HCT116 (cell line): ENCODE measurements around the gene COX7A2L. TPM values are rescaled to one million over a fixed set of nuclear protein-coding genes. Genes with fewer than 3 reads are reported as not detected.

ENCODE experiments used
- ATAC-seq: fragments of 200-7000 bp; cut with Tn5 transposase; 2 replicates; pipeline ENCODE4 v1.9.1; 2020; ENCODE audit warnings: mild to moderate bottlenecking, moderate library complexity
- BruUV-seq: library from RNA; stranded (reverse); fragments of 400-500 nt; replicated peaks from 2 replicates; lab custom pipeline; 2021; lab: Mats Ljungman, UMichigan
- CTCF ChIA-PET: fragments of 300-600 bp; sonication (Branson Sonifier 250); formaldehyde crosslinking; loops from one replicate; lab custom pipeline; 2021; ENCODE audit warnings: antibody characterized with exemption; lab: Charles Lee
- POLR2A ChIA-PET: fragments of 300-600, 350-600 bp; sonication (Branson Sonifier 250); formaldehyde crosslinking; loops from one replicate; lab custom pipeline; 2021; ENCODE audit warnings: antibody characterized with exemption; lab: Charles Lee
- RAD21 ChIA-PET, 2 experiments: fragments of 300-600 bp; sonication (Branson Sonifier 250); formaldehyde crosslinking; loops; one replicate each; lab custom pipeline; 2023; ENCODE audit warnings: low total read pairs in 2 of 2; ENCODE audit not compliant: uncharacterized antibody in 2 of 2, unreplicated experiment in 2 of 2, low non-redundant PET in 1 of 2; lab: Charles Lee
- DNase-seq: peaks from one replicate; pipeline ENCODE4 v3.0.0-alpha.2; 2010; ENCODE audit warnings: low read depth, low spot score
- H2AFZ ChIP-seq: fragments of 200-600 bp; shearing (Covaris generic), sonication (generic); 2 replicates; pipeline ENCODE4 v1.6.1; 2017; ENCODE audit warnings: low read depth, mixed run types, mixed read lengths, antibody characterized with exemption, low read length; ENCODE audit not compliant: poor library complexity, severe bottlenecking
- H3K27ac ChIP-seq: 2 replicates; pipeline ENCODE4 v1.5.1; 2012; ENCODE audit warnings: low read depth, low read length
- H3K27me3 ChIP-seq: fragments of 200-600 bp; sonication (generic); 2 replicates; pipeline ENCODE4 v1.6.1; 2016; ENCODE audit warnings: mixed run types, low read length, mixed read lengths; ENCODE audit not compliant: insufficient read depth
- H3K36me3 ChIP-seq, 2 experiments: fragments of 200-500 bp in 1 of 2; fragments of 200-600 bp in 1 of 2; sonication (Bioruptor generic) in 1 of 2; sonication (generic) in 1 of 2; 2 replicates each; pipeline versions ENCODE4 v1.5.1 to v1.6.1; 2014 to 2016; ENCODE audit warnings: low read length in 2 of 2, inconsistent platforms in 1 of 2, mixed read lengths in 1 of 2, mixed run types in 1 of 2; ENCODE audit not compliant: insufficient read depth in 2 of 2, control insufficient read depth in 1 of 2
- H3K4me1 ChIP-seq, 2 experiments: fragments of 200-600 bp in 1 of 2; sonication (generic) in 1 of 2; 2 replicates each; pipeline versions ENCODE4 v1.5.1 to v1.6.1; 2012 to 2017; ENCODE audit warnings: low read length in 2 of 2, inconsistent platforms in 1 of 2, mild to moderate bottlenecking in 1 of 2, mixed read lengths in 1 of 2, mixed run types in 1 of 2, moderate library complexity in 1 of 2; ENCODE audit not compliant: insufficient read depth in 2 of 2, control insufficient read depth in 1 of 2
- H3K4me2 ChIP-seq: fragments of 200-600 bp; sonication (generic); 2 replicates; pipeline ENCODE4 v1.6.1; 2017; ENCODE audit warnings: mixed run types, low read length, mixed read lengths
- H3K4me3 ChIP-seq, 2 experiments: fragments of 200-600 bp in 1 of 2; sonication (generic) in 1 of 2; replicated peaks in 1 of 2; 2 replicates each; pipeline ENCODE4 v1.5.1; 2011 to 2016; ENCODE audit warnings: low read length in 2 of 2, control low read depth in 1 of 2, low read depth in 1 of 2, mild to moderate bottlenecking in 1 of 2, mixed read lengths in 1 of 2, mixed run types in 1 of 2
- H3K79me2 ChIP-seq: fragments of 200-600 bp; sonication (generic); 2 replicates; pipeline ENCODE4 v1.6.1; 2017; ENCODE audit warnings: mild to moderate bottlenecking, mixed run types, low read length, moderate library complexity, mixed read lengths; ENCODE audit not compliant: insufficient read depth
- H3K9ac ChIP-seq: fragments of 200-600 bp; sonication (generic); 2 replicates; pipeline ENCODE4 v1.6.1; 2016; ENCODE audit warnings: low read length, mixed read lengths
- H3K9me2 ChIP-seq: fragments of 200-600 bp; sonication (generic), shearing (Covaris generic); 2 replicates; pipeline ENCODE4 v1.6.1; 2017; ENCODE audit warnings: mixed run types, mild to moderate bottlenecking, moderate library complexity; ENCODE audit not compliant: insufficient read depth
- H3K9me3 ChIP-seq, 2 experiments: fragments of 200-500 bp in 1 of 2; fragments of 200-600 bp in 1 of 2; sonication (Bioruptor generic) in 1 of 2; sonication (generic) in 1 of 2; 2 replicates each; pipeline ENCODE4 v1.6.1; 2014 to 2017; ENCODE audit warnings: low read length in 2 of 2, mixed read lengths in 2 of 2, inconsistent platforms in 1 of 2, low read depth in 1 of 2, mild to moderate bottlenecking in 1 of 2, mixed run types in 1 of 2, moderate library complexity in 1 of 2; ENCODE audit not compliant: control insufficient read depth in 1 of 2, insufficient read depth in 1 of 2
- H4K20me1 ChIP-seq: fragments of 200-600 bp; sonication (generic), shearing (Covaris generic); 2 replicates; pipeline ENCODE4 v1.6.1; 2017; ENCODE audit warnings: mixed run types, mild to moderate bottlenecking, moderate library complexity; ENCODE audit not compliant: insufficient read depth
- ATF3 ChIP-seq: IDR thresholded peaks from 2 replicates; pipeline ENCODE4 v1.6.1; 2012
- CBX3 ChIP-seq: IDR thresholded peaks from 2 replicates; pipeline ENCODE4 v1.6.1; 2012; ENCODE audit warnings: low read depth
- CEBPB ChIP-seq: IDR thresholded peaks from 2 replicates; pipeline ENCODE4 v1.6.1; 2012; ENCODE audit warnings: low read depth
- CTCF ChIP-seq, 3 experiments: fragments of 200-600 bp in 1 of 3; sonication (generic) in 1 of 3; IDR thresholded peaks in 2 of 3; conservative IDR thresholded peaks in 1 of 3; 2 replicates each; pipeline ENCODE4 v1.5.1; 2012 to 2017; ENCODE audit warnings: low read depth in 2 of 3, low read length in 2 of 3, antibody characterized with exemption in 1 of 3, borderline replicate concordance in 1 of 3, control low read depth in 1 of 3, mild to moderate bottlenecking in 1 of 3, mixed read lengths in 1 of 3, mixed run types in 1 of 3, moderate library complexity in 1 of 3; ENCODE audit not compliant: insufficient read depth in 1 of 3
- EGR1 ChIP-seq: IDR thresholded peaks from 2 replicates; pipeline ENCODE4 v1.6.1; 2012; ENCODE audit warnings: low read depth
- ELF1 ChIP-seq: IDR thresholded peaks from 2 replicates; pipeline ENCODE4 v1.6.1; 2012; ENCODE audit warnings: low read depth, borderline replicate concordance
- EZH2 ChIP-seq: fragments of 200-600 bp; sonication (generic); IDR thresholded peaks from 2 replicates; pipeline ENCODE4 v1.6.1; 2017; ENCODE audit warnings: antibody characterized with exemption, mixed run types
- FOSL1 ChIP-seq: IDR thresholded peaks from 2 replicates; pipeline ENCODE4 v1.6.1; 2012; ENCODE audit warnings: low read depth
- REST ChIP-seq: IDR thresholded peaks from 2 replicates; pipeline ENCODE4 v1.6.1; 2012; ENCODE audit warnings: low read depth
- SIN3A ChIP-seq: IDR thresholded peaks from 2 replicates; pipeline ENCODE4 v1.6.1; 2012; ENCODE audit warnings: low read depth
- SP1 ChIP-seq: IDR thresholded peaks from 2 replicates; pipeline ENCODE4 v1.6.1; 2012; ENCODE audit warnings: low read depth
- TCF7L2 ChIP-seq: IDR thresholded peaks from 2 replicates; pipeline ENCODE4 v1.7.0; 2011; ENCODE audit warnings: borderline replicate concordance, inconsistent platforms; ENCODE audit not compliant: insufficient read depth, insufficient read length; ENCODE audit errors: extremely low read depth
- YY1 ChIP-seq: IDR thresholded peaks from 2 replicates; pipeline ENCODE4 v1.6.1; 2011; ENCODE audit warnings: low read length, low read depth, moderate library complexity, mild to moderate bottlenecking; ENCODE audit not compliant: insufficient replicate concordance; ENCODE audit errors: extremely low read depth
- ZBTB33 ChIP-seq: IDR thresholded peaks from 2 replicates; pipeline ENCODE4 v1.6.1; 2011; ENCODE audit warnings: mild to moderate bottlenecking, low read length, moderate library complexity; ENCODE audit not compliant: insufficient replicate concordance; ENCODE audit errors: extremely low read depth
- ZFX ChIP-seq: fragments of 450-650 bp; IDR thresholded peaks from 2 replicates; pipeline ENCODE4 v1.6.1; 2017
- ZNF274 ChIP-seq: fragments of 200-500 bp; sonication (Bioruptor generic); IDR thresholded peaks from 2 replicates; pipeline ENCODE4 v1.6.1; 2014; ENCODE audit warnings: mild to moderate bottlenecking, low read depth, low read length, inconsistent platforms
- intact Hi-C: fragments of 100-400 bp; cut with micrococcal nuclease; formaldehyde crosslinking; loops from 2 replicates; pipeline ENCODE4 v1.10.0; 2022
- total RNA-seq: library from RNA; stranded (reverse); gene quantifications from one replicate; pipeline ENCODE4 v1.2.1, GENCODE V29; 2021; ENCODE audit not compliant: unreplicated experiment

The COX7A2L gene
- total RNA-seq, 1 experiment from 2014 or later = 104 TPM

- Histone ChIP-seq H3K9me3 (peaks cover 0 to 6% of the 10 kb centered on the region in 2 experiments; a peak in 2 of 4 replicates), H3K27me3 (no peaks in the 10 kb centered on the region)
- TF ChIP-seq ZNF274 = no peak
- TF ChIP-seq ZBTB33 = no peak
- no peak for TF ChIP-seq CEBPB
- no peak for TF ChIP-seq EZH2
- TF ChIP-seq ATF3 = no peak
- no peak for TF ChIP-seq TCF7L2
- no peak for TF ChIP-seq CBX3
- TF ChIP-seq CTCF (IDR thresholded peaks at IDR 0.05 in 2 of 3, conservative IDR thresholded peaks at IDR 0.05 in 1 of 3; ENCODE audit: borderline replicate concordance in 1 of 3, insufficient read depth in 1 of 3, low read depth in 2 of 3, low read length in 2 of 3) = no peak
- no peak for TF ChIP-seq ZFX
- TF ChIP-seq REST = no peak
- no peak for TF ChIP-seq ELF1
- TF ChIP-seq SP1 = no peak
- TF ChIP-seq YY1 = no peak
- TF ChIP-seq EGR1 = no peak
- TF ChIP-seq SIN3A = no peak
- no peak for TF ChIP-seq FOSL1
- TF ChIP-seq, all 23 proteins: peak for 0
- Histone ChIP-seq H3K4me2 (no peak overlapping the region), H3K79me2 (no peaks in the 10 kb centered on the region), H3K9me2 (no peaks in the 10 kb centered on the region), H3K27ac (no peak overlapping the region), H3K4me1 (no peaks in the 10 kb centered on the region), H3K9ac (no peak overlapping the region), H3K4me3 (no peak overlapping the region), H4K20me1 (no peaks in the 10 kb centered on the region), H3K36me3 (no peaks in the 10 kb centered on the region), H2AFZ (no peak overlapping the region)
- RAD21 ChIA-PET = no interaction called here
- POLR2A ChIA-PET = no interaction called here
- intact Hi-C loops = no loop called here
- no TSS peak for BruUV-seq
- ATAC-seq (no peak), DNase-seq (no peak)
- CTCF ChIA-PET = interaction anchor here (0.8 kb wide), 1 partner anchor 18 kb away, joined by 4 read pairs; no protein-coding TSS in a partner anchor
Observed at GRCh38 chr2:42404676-42405075, 43.7 kb upstream of the COX7A2L start.
